Measurements from ENCODE around the gene AKAP12.
A peak's percentile ranks its signal among the peaks of the same experiment; 100 is the strongest.

AKAP12 gene

DNA sequence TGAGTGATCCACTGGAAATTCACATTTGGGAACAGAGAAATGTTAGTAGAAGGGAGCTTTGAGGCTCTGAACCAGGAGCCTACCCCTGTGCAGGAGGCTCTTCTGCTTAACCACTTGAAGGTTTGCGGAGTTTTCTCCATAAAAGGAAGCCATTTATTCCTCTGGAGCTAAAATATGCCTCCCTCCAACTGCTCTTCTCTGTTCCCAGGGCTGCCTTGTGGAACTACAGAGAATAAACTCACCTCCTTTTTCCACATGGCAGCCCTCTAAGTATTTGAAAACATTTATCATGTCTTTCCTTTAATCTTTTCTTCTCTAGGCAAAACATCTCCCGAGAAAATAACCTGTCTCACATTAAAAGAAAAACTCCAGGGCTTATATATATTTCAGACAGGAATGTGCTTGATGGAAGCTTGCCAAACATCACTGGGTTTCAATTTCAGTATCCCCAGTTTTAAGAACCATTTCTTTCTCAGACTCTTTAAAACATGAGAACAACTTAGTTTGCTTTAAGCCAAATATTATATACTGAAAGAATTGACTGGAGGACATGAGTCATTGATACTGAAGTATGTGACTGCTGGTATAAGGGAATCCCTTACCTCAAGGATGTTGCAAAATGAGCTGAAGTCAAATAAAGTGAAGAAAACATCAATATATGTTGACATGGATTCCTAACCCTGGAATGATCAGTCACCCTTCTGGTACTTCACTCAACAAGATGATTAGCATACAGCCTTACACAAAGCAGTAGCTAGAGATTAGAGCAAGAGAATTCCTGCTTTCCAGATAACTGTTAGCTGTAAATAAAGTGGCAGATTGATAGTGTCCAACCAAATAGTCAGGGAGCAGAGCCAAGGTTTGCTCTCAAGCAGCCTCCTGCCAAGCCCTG, 77.6 kb downstream of the AKAP12 start:
- no peak for DNase-seq (ENCODE audit: low spot score)
- peaks cover 10% of the 10 kb centered on the region for H3K9me3 Mint-ChIP-seq
- no peaks in the 10 kb centered on the region for H3K4me1 Mint-ChIP-seq (ENCODE audit: low read depth)
- no peak overlapping the region for H3K27ac Mint-ChIP-seq
- H3K4me3 Mint-ChIP-seq, result no peak overlapping the region
- peaks cover 2% of the 10 kb centered on the region for H3K36me3 Mint-ChIP-seq (ENCODE audit: low read depth)
- peaks cover 2% of the 10 kb centered on the region for H3K27me3 Mint-ChIP-seq (ENCODE audit: low read depth)

DNA sequence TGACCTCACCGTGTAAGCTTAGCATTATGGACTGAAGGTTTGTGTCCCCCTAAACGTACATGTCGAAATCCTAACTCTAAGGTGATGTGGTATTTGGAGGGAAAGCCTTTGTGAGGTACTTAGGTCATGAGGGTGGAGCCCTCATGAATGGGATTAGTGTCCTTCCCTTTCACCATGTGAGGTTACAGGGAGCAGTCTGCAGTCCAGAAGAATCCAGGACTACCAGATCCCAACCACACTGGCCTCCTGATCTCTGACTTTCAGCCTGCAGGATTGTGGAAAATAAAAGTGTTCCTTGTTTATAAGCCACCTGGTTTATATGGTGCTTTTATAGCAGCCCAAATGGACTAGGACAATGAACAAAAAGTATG, 78.2 kb downstream of the AKAP12 start:
- no peak for DNase-seq (ENCODE audit: low spot score)
- H3K9me3 Mint-ChIP-seq, result peaks cover 10% of the 10 kb centered on the region
- H3K4me3 Mint-ChIP-seq, result no peak overlapping the region
- no peak overlapping the region for H3K27ac Mint-ChIP-seq
- peaks cover 2% of the 10 kb centered on the region for H3K27me3 Mint-ChIP-seq (ENCODE audit: low read depth)
- H3K4me1 Mint-ChIP-seq (ENCODE audit: low read depth), result no peaks in the 10 kb centered on the region
- peaks cover 2% of the 10 kb centered on the region for H3K36me3 Mint-ChIP-seq (ENCODE audit: low read depth)

DNA sequence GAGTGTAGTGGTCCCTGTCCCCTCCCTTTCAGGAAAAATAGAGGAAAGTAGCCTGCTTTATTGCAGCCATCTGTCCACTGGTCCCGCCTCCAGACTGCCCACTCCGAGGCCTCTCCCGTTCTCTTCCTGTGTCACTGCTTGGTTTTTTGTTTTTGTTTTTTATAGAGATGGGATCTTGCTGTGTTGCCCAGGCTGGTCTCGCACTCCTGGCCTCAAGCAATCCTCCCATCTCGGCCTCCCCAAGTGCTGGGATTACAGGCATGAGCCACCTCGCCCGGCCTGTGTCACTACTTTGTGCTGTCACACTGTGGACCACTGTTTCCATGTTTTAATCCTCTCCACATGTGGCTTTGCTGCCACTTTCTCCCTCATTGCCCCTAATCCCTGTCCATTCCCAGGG, 80.4 kb downstream of the AKAP12 start:
- Mint-ChIP-seq H3K4me1 (ENCODE audit: low read depth) (peaks cover 14% of the 10 kb centered on the region), H3K4me3 (no peak overlapping the region), H3K27me3 (ENCODE audit: low read depth) (peaks cover 15% of the 10 kb centered on the region), H3K27ac (no peak overlapping the region), H3K9me3 (peaks cover 10% of the 10 kb centered on the region), H3K36me3 (ENCODE audit: low read depth) (peaks cover 2% of the 10 kb centered on the region)
- DNase-seq (ENCODE audit: low spot score), result no peak

DNA sequence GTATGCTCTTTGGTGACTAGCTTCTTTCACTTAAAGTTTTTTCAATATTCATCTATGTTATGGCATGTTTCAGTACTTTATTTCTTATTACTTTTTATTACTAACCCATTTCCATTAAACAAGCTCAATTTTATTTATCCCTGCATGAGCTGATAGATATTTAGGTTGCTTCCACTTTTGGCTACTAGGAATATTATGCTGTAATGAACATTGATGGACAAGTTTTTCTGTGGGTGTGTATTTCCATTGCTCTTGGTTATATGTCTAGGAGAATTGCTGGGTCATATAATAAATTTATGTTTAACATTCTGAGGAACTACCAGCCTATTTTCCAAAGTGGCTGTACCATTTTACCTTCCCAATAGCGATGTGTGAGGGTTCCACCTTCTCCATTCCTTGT, 81.7 kb downstream of the AKAP12 start:
- no peak for DNase-seq (ENCODE audit: low spot score)
- H3K27me3 Mint-ChIP-seq (ENCODE audit: low read depth), result peaks cover 22% of the 10 kb centered on the region
- peaks cover 20% of the 10 kb centered on the region for H3K4me1 Mint-ChIP-seq (ENCODE audit: low read depth)
- no peak overlapping the region for H3K27ac Mint-ChIP-seq
- no peak overlapping the region for H3K4me3 Mint-ChIP-seq
- no peaks in the 10 kb centered on the region for H3K36me3 Mint-ChIP-seq (ENCODE audit: low read depth)
- peaks cover 1% of the 10 kb centered on the region for H3K9me3 Mint-ChIP-seq

DNA sequence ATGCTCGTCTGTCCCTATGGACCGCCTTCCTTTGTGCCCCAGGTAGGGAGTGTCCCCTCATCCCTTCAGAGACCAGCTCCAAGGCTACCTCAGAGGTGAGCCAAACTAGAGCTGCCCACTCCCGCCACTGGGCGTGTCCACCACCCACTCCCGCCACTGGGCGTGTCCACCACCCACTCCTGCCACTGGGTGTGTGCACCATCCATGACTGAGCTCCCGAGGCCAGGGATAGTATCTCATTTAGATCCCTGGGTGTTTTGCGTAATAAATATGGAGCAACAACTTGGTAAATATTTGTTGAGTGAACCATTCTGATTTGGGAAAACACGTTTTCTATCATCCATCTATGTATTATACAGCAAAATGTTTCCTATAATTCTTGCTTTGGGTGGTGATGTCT, 82.8 kb downstream of the AKAP12 start:
- Mint-ChIP-seq H3K36me3 (ENCODE audit: low read depth) (no peaks in the 10 kb centered on the region), H3K4me3 (no peak overlapping the region), H3K9me3 (no peaks in the 10 kb centered on the region), H3K27me3 (ENCODE audit: low read depth) (peaks cover 31% of the 10 kb centered on the region), H3K4me1 (ENCODE audit: low read depth) (peaks cover 20% of the 10 kb centered on the region), H3K27ac (no peak overlapping the region)
- DNase-seq (ENCODE audit: low spot score), result no peak

DNA sequence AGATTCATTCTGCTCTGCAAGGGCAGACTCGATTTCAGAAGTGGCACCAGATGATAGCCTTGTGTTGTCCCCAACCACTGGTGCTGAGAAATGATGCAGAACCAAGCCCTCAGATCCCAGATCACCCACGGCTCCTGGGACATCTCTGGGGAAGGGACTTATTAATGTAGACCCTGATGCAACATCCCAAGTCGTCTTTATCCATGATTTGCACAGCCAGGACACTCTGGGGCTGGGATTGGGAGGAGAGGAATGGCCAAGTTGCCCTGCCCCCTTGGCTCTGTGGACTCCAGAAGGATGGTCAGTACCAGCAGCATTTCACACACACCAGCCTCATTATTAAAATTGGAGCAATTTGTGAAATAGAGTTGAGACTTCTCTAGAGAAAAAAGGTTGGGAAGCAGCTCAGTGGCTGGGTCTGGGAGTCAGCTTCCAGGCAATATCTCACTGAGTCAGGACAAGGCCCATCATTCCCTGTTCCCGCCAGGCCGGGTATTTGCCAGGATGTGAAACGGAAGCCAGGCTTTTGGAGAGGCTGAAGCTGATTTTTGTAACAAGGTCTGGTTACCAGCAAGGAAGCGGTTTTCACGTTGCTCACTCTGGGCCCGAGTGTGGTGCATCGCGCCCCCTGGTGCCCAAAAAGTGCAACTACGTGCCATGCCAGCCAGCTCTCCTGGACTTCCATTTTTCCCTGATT, 84.2 kb downstream of the AKAP12 start:
- peaks cover 32% of the 10 kb centered on the region for H3K27me3 Mint-ChIP-seq (ENCODE audit: low read depth)
- H3K36me3 Mint-ChIP-seq (ENCODE audit: low read depth), result no peaks in the 10 kb centered on the region
- peaks cover 20% of the 10 kb centered on the region for H3K4me1 Mint-ChIP-seq (ENCODE audit: low read depth)
- peak overlapping the region; percentile 5 for H3K4me3 Mint-ChIP-seq
- no peaks in the 10 kb centered on the region for H3K9me3 Mint-ChIP-seq
- H3K27ac Mint-ChIP-seq, result no peak overlapping the region
- peak; percentile 59 for DNase-seq (ENCODE audit: low spot score)

DNA sequence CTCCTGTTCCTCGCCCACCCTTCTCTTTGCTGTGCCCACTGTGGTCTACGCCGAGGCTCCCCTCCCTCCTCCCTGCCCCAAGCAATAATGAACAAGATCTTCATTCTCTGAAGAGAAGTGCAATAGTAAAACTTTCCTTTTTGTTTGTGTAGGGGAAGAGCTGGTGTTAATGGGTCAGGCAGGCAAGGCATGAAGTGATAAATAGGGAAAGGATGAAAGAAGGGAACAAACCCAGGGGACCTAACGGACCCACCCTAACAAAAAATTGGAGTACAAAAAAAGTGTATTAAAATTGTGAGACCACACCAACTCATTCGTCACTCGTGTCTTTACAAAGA, 84.7 kb downstream of the AKAP12 start:
- Mint-ChIP-seq H3K9me3 (no peaks in the 10 kb centered on the region), H3K4me3 (peak overlapping the region; percentile 5), H3K27me3 (ENCODE audit: low read depth) (peaks cover 32% of the 10 kb centered on the region), H3K27ac (no peak overlapping the region), H3K4me1 (ENCODE audit: low read depth) (peaks cover 20% of the 10 kb centered on the region), H3K36me3 (ENCODE audit: low read depth) (no peaks in the 10 kb centered on the region)
- DNase-seq (ENCODE audit: low spot score), result no peak

DNA sequence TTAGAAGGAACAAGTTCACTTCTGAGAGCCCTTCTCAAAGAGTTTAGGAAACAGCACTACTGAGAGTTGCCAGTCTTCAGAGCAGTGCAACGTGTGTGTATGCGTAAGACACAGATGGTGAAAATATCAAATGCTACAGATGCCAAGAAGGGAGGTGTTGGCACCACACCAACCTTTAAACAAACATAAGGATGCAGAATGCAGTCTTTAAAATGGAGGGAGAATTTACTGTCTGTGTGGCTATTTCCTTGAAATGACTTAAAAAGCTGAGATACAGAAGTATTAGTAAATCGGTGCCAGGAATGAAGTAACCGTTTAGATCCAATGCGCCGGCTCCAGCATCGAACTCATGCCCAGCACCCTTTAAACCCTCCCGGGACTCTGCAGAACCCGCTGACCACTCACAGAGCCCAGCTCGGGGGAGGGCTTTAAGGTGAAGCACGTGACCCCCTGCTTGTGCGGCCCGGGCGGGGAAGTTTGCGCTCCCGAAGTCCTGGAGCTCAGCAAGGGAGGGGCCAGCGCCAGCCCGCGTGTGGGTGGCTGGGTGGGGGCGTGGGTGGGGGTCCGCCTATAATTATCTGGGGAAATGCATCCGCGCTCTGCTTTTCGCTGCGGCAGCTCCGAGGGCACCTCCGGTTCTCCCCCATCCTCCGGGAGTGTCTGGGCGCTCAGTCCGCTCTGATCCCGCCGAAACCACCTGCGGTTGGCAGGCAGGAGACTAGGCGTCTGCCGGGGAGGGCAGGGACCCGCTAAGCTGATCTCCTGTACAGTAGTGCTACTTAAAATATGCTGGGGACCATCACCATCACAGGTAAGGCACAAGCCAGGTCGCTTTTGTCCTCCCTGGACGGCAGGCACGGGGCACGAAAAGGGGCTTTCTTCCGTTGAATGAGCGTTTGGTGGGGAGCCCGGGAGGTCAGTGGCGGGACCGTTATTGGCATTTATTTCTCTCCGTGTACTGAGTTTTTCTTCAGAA, 85.6 kb downstream of the AKAP12 start:
- Mint-ChIP-seq H3K27ac (no peak overlapping the region), H3K36me3 (ENCODE audit: low read depth) (no peaks in the 10 kb centered on the region), H3K4me1 (ENCODE audit: low read depth) (peaks cover 20% of the 10 kb centered on the region), H3K27me3 (ENCODE audit: low read depth) (peaks cover 38% of the 10 kb centered on the region), H3K9me3 (no peaks in the 10 kb centered on the region), H3K4me3 (peak overlapping the region; percentile 81)
- peak; percentile 13 for DNase-seq (ENCODE audit: low spot score)

DNA sequence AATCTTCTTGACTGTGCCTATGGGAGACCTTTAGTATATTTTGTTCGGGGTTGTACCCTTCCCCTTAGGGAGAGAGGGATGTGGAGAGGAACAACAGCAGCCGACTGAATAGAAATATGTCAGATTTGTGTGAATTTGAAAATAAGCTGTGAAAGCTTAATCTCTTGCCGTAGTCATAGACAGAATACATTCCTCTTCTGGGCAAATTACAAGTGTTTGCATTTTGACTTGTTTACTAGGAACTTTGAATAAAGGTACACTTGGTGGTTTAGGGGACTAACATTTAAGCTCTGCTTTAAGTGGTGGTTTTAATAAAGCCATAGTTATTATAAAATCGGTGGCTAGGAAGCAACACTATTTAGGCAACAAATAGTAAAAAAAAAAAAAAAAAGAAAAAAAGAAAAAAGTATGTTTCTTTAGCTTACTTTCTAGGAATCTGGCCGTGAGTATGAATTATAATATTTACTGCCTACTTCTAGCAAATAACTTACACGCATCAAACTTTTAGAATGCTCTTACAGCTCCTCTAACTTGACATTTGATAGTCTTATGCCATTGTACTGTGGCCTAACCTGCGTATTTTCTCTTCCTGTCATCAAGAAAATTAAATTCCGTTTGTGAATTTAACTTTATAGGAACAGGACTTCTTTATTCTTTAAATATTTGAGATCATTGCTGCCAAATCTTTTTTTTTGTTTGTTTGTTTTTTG, 86.5 kb downstream of the AKAP12 start:
- no peaks in the 10 kb centered on the region for H3K36me3 Mint-ChIP-seq (ENCODE audit: low read depth)
- H3K27ac Mint-ChIP-seq, result no peak overlapping the region
- peaks cover 20% of the 10 kb centered on the region for H3K4me1 Mint-ChIP-seq (ENCODE audit: low read depth)
- H3K9me3 Mint-ChIP-seq, result no peaks in the 10 kb centered on the region
- H3K4me3 Mint-ChIP-seq, result peak overlapping the region; percentile 81
- H3K27me3 Mint-ChIP-seq (ENCODE audit: low read depth), result peaks cover 38% of the 10 kb centered on the region
- DNase-seq (ENCODE audit: low spot score), result no peak

DNA sequence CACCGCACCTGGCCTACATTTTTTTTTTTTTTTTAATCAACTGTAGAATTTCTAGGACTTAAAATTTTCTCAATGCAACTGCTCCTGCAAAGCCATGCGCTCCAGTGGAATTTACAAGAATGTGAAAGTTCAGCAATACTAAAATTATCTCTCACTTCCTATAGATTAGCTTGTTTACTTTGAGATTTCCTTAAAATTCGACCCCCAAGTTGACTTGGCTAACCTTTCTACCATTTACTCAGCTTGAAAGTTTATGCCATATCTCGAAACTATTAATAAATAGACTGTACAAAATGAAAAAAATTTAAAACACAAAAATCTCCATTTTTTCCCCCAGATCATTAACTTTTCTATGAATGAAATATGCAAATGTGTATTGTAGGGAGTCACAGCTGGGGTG, 87.3 kb downstream of the AKAP12 start:
- no peak for DNase-seq (ENCODE audit: low spot score)
- H3K4me3 Mint-ChIP-seq, result no peak overlapping the region
- H3K36me3 Mint-ChIP-seq (ENCODE audit: low read depth), result no peaks in the 10 kb centered on the region
- no peaks in the 10 kb centered on the region for H3K9me3 Mint-ChIP-seq
- peaks cover 38% of the 10 kb centered on the region for H3K27me3 Mint-ChIP-seq (ENCODE audit: low read depth)
- peaks cover 20% of the 10 kb centered on the region for H3K4me1 Mint-ChIP-seq (ENCODE audit: low read depth)
- H3K27ac Mint-ChIP-seq, result no peak overlapping the region

DNA sequence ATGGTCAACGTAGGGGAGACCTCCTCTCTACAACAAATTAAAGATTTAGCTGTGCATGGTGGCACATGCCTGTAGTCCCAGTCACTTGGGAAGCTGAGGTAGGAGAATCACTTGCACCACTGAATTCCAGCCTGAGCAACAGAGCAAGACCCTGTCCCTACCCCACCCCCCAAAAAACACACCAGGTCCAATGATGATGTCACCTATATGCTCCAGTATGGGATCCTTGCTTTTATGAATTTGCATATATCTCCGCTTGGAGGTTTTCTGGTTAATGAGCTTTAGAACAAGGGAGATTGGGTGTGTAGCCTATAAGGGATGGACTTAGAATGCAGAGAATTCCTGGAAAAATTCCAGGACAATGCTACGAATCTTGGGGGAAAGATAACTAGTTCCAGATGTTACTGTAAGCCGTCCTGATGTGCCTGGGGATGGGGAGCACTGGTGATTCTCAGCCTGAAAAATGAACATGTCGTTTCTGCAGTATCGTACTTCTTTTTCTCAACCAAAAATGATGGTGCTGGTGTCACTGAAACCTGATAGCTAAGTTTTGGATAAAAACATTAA, 90.4 kb downstream of the AKAP12 start:
- Mint-ChIP-seq H3K27me3 (ENCODE audit: low read depth) (peaks cover 25% of the 10 kb centered on the region), H3K9me3 (no peaks in the 10 kb centered on the region), H3K27ac (no peak overlapping the region), H3K36me3 (ENCODE audit: low read depth) (no peaks in the 10 kb centered on the region), H3K4me3 (no peak overlapping the region), H3K4me1 (ENCODE audit: low read depth) (peaks cover 11% of the 10 kb centered on the region)
- DNase-seq (ENCODE audit: low spot score), result no peak

DNA sequence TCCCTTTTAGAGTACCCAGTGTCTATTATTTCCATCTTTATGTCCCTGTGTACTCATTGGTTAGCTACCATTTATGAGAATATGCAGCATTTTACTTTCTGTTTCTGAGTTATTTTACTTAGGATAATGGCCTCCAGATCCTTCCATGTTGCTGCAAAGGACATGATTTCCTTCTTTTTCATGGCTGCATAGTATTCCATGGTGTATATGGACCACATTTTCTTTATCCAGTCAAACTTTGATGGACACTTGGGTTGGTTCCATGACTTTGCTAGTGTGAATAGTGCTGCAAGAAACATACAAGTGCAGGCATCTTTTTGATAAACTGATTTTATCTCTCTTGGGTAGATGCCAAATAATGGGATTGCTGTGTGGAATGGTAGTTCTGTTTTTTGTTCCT, 96.2 kb downstream of the AKAP12 start:
- peaks cover 6% of the 10 kb centered on the region for H3K4me1 Mint-ChIP-seq (ENCODE audit: low read depth)
- no peak overlapping the region for H3K27ac Mint-ChIP-seq
- H3K9me3 Mint-ChIP-seq, result no peaks in the 10 kb centered on the region
- no peak overlapping the region for H3K4me3 Mint-ChIP-seq
- peaks cover 3% of the 10 kb centered on the region for H3K27me3 Mint-ChIP-seq (ENCODE audit: low read depth)
- DNase-seq (ENCODE audit: low spot score), result no peak
- no peaks in the 10 kb centered on the region for H3K36me3 Mint-ChIP-seq (ENCODE audit: low read depth)

DNA sequence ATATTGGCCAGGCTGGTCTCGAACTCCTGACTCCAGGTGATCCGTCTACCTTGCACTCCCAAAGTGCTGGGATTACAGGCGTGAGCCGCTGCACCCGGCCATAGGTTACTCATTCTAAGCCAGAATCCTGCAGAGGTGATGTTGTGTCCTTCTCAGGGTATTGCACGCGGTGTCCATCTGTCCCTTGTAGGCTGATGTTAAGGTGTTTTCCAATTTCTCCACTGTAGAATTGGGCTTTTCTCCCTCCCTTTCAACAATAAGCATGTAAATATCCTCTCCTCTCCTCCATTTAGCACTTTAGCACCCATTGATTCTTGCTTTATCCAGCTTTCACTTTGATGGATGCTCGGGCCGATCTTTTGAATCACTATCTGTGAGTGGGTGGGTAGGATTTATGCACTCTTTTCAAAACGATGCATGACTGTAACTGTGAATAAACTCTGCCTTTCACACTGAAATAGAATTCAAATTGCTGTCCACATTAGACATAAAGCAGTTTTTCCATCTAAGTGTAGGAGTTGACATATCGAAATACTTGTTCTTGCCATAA, 99.0 kb downstream of the AKAP12 start:
- Mint-ChIP-seq H3K9me3 (no peaks in the 10 kb centered on the region), H3K36me3 (ENCODE audit: low read depth) (no peaks in the 10 kb centered on the region), H3K27ac (no peak overlapping the region), H3K4me3 (no peak overlapping the region), H3K4me1 (ENCODE audit: low read depth) (peaks cover 6% of the 10 kb centered on the region), H3K27me3 (ENCODE audit: low read depth) (peaks cover 3% of the 10 kb centered on the region)
- no peak for DNase-seq (ENCODE audit: low spot score)
